Colon (tissue), 2 donors: Measurements from ENCODE around the gene RGS1.

Experiments
- FAIRE-seq: peaks from 2 replicates; lab custom pipeline; 2012; peaks lifted over from hg19 to GRCh38; lab: Jason Lieb, UNC
- donor health status: control.
- donor health status: control.

The RGS1 gene

GRCh38 chr1:192553741-192554140, 21.8 kb upstream of the RGS1 start:
- FAIRE-seq, result no peak

GRCh38 chr1:192554904-192555303, 20.7 kb upstream of the RGS1 start:
- FAIRE-seq, result no peak

- FAIRE-seq, result no peak
These were observed 20.2 kb upstream of the RGS1 start for GRCh38 chr1:192555399-192555798.

GRCh38 chr1:192557841-192558595, 17.6 kb upstream of the RGS1 start:
- no peak for FAIRE-seq

GRCh38 chr1:192559115-192560006, 16.2 kb upstream of the RGS1 start:
- FAIRE-seq, result no peak

- FAIRE-seq, result no peak
These were observed 14.3 kb upstream of the RGS1 start for GRCh38 chr1:192561301-192561700.

- no peak for FAIRE-seq
These were observed 12.4 kb upstream of the RGS1 start for GRCh38 chr1:192563129-192563528.

- no peak for FAIRE-seq
These were observed 11.5 kb upstream of the RGS1 start for GRCh38 chr1:192564099-192564498.

- no peak for FAIRE-seq
These were observed 9.6 kb upstream of the RGS1 start for GRCh38 chr1:192565946-192566345.

- FAIRE-seq, result no peak
These were observed 8.9 kb upstream of the RGS1 start for GRCh38 chr1:192566657-192567056.

- FAIRE-seq, result no peak
These were observed 7.5 kb upstream of the RGS1 start for GRCh38 chr1:192568063-192568462.

- no peak for FAIRE-seq
These were observed 3.9 kb upstream of the RGS1 start for GRCh38 chr1:192571668-192572067.

GRCh38 chr1:192573499-192573898, 2.1 kb upstream of the RGS1 start:
- no peak for FAIRE-seq

- peak; percentile 64 for FAIRE-seq
These were observed 1.5 kb upstream of the RGS1 start for GRCh38 chr1:192574073-192574472.

- FAIRE-seq, result no peak
These were observed 894 bp downstream of the RGS1 start for GRCh38 chr1:192576190-192577144.

- peak; percentile 57 for FAIRE-seq
These were observed 1.9 kb downstream of the RGS1 start for GRCh38 chr1:192577145-192578140.

GRCh38 chr1:192578144-192578909, 2.8 kb downstream of the RGS1 start:
- FAIRE-seq, result peak; percentile 38

- no peak for FAIRE-seq
These were observed 3.6 kb downstream of the RGS1 start for GRCh38 chr1:192579010-192579738.

- FAIRE-seq, result no peak
These were observed 4.9 kb downstream of the RGS1 start for GRCh38 chr1:192580351-192580962.
